ENCODE results near the gene SYN1. TPM values are rescaled to one million over a fixed set of nuclear protein-coding genes. Genes with fewer than 3 reads are reported as not detected.
A peak's percentile ranks its signal among the peaks of the same experiment; 100 is the strongest.
"Not testable (repeated sequence)": the region's sequence is repeated elsewhere in the genome, so short reads cannot be mapped to it uniquely, and the experiment has no call there.

Gene SYN1
- 1 to 10 TPM; 4.2 to 8.7 (median 6.1) TPM for polyA plus RNA-seq (ENCODE audit: insufficient read length in 4 of 4)

GRCh38 chrX:47619486-47620302 lies at the start of gene SYN1:
SYN1 (minus strand) TSS chrX:47619857; CDS start chrX:47619728, 129 bp downstream.
- DNase-seq (ENCODE audit: low read depth in 4 of 4, low spot score in 3 of 4): peak; percentile 35 to 57 (median 51)

GRCh38 chrX:47665797-47666196 lies 46.1 kb upstream of the SYN1 start:
- DNase-seq (ENCODE audit: low read depth in 4 of 4, low spot score in 3 of 4): not testable (repeated sequence)

- no peak for DNase-seq (ENCODE audit: low read depth in 4 of 4, low spot score in 3 of 4)
Observed at GRCh38 chrX:47664737-47665136, 45.1 kb upstream of the SYN1 start.

- no peak for DNase-seq (ENCODE audit: low read depth in 4 of 4, low spot score in 3 of 4)
Observed at GRCh38 chrX:47662144-47662657, 42.5 kb upstream of the SYN1 start.

- DNase-seq (ENCODE audit: low read depth in 4 of 4, low spot score in 3 of 4): no peak
Observed at GRCh38 chrX:47661539-47661938, 41.9 kb upstream of the SYN1 start.

GRCh38 chrX:47659421-47659726 lies 39.7 kb upstream of the SYN1 start:
- DNase-seq (ENCODE audit: low read depth in 4 of 4, low spot score in 3 of 4): no peak

GRCh38 chrX:47658684-47659420 lies 39.2 kb upstream of the SYN1 start, which contains the start of gene UXT:
UXT (minus strand) TSS chrX:47659180; CDS start chrX:47658927, 253 bp downstream.
- DNase-seq (ENCODE audit: low read depth in 4 of 4, low spot score in 3 of 4): peak; percentile 74 to 80 (median 78)

GRCh38 chrX:47658301-47658683 lies 38.6 kb upstream of the SYN1 start:
- no peak for DNase-seq (ENCODE audit: low read depth in 4 of 4, low spot score in 3 of 4)

GRCh38 chrX:47651043-47651905 lies 31.6 kb upstream of the SYN1 start:
- DNase-seq (ENCODE audit: low read depth in 4 of 4, low spot score in 3 of 4): no peak

GRCh38 chrX:47650164-47651042 lies 30.7 kb upstream of the SYN1 start, which contains the start of gene ELK1:
ELK1 (minus strand) TSS chrX:47650563; CDS start chrX:47641441, 9,122 bp downstream.
- peak; percentile 81 to 93 (median 88) for DNase-seq (ENCODE audit: low read depth in 4 of 4, low spot score in 3 of 4)

GRCh38 chrX:47649781-47650163 lies 30.1 kb upstream of the SYN1 start:
- DNase-seq (ENCODE audit: low read depth in 4 of 4, low spot score in 3 of 4): no peak

GRCh38 chrX:47649271-47649670 lies 29.6 kb upstream of the SYN1 start:
- DNase-seq (ENCODE audit: low read depth in 4 of 4, low spot score in 3 of 4): no peak

- DNase-seq (ENCODE audit: low read depth in 4 of 4, low spot score in 3 of 4): no peak
Observed at GRCh38 chrX:47648376-47648775, 28.7 kb upstream of the SYN1 start.

GRCh38 chrX:47646636-47647035 lies 27.0 kb upstream of the SYN1 start:
- DNase-seq (ENCODE audit: low read depth in 4 of 4, low spot score in 3 of 4): no peak

GRCh38 chrX:47645530-47645929 lies 25.9 kb upstream of the SYN1 start:
- no peak for DNase-seq (ENCODE audit: low read depth in 4 of 4, low spot score in 3 of 4)

- no peak for DNase-seq (ENCODE audit: low read depth in 4 of 4, low spot score in 3 of 4)
Observed at GRCh38 chrX:47644557-47645091, 25.0 kb upstream of the SYN1 start.

GRCh38 chrX:47643926-47644325 lies 24.3 kb upstream of the SYN1 start:
- no peak for DNase-seq (ENCODE audit: low read depth in 4 of 4, low spot score in 3 of 4)

- DNase-seq (ENCODE audit: low read depth in 4 of 4, low spot score in 3 of 4): no peak
Observed at GRCh38 chrX:47638816-47639215, 19.2 kb upstream of the SYN1 start.

GRCh38 chrX:47637546-47638195 lies 18.0 kb upstream of the SYN1 start:
- no peak for DNase-seq (ENCODE audit: low read depth in 4 of 4, low spot score in 3 of 4)
